Osteocyte (in vitro differentiated cells): ENCODE results near the gene GDF15. TPM values are rescaled to one million over a fixed set of nuclear protein-coding genes. Genes with fewer than 3 reads are reported as not detected.
"Not testable (repeated sequence)": the region's sequence is repeated elsewhere in the genome, so short reads cannot be mapped to it uniquely, and the experiment has no call there.

Source experiments
- DNase-seq: peaks from one replicate; pipeline ENCODE4 v3.0.0; 2021; ENCODE audit warnings: mixed read lengths; ENCODE audit not compliant: unreplicated experiment; ENCODE audit errors: extremely low spot score
- H3K27ac Mint-ChIP-seq: one replicate; pipeline ENCODE4 v1.8.0; 2021; ENCODE audit warnings: mild to moderate bottlenecking, mixed read lengths; ENCODE audit not compliant: unreplicated experiment
- H3K27me3 Mint-ChIP-seq: one replicate; pipeline ENCODE4 v1.8.0; 2021; ENCODE audit warnings: mixed read lengths; ENCODE audit not compliant: unreplicated experiment
- H3K36me3 Mint-ChIP-seq: one replicate; pipeline ENCODE4 v1.8.0; 2021; ENCODE audit warnings: mixed read lengths; ENCODE audit not compliant: unreplicated experiment
- H3K4me1 Mint-ChIP-seq: one replicate; pipeline ENCODE4 v1.8.0; 2021; ENCODE audit warnings: mixed read lengths; ENCODE audit not compliant: unreplicated experiment
- H3K4me3 Mint-ChIP-seq: one replicate; pipeline ENCODE4 v1.8.0; 2021; ENCODE audit warnings: mild to moderate bottlenecking, moderate library complexity, mixed read lengths; ENCODE audit not compliant: unreplicated experiment
- H3K9me3 Mint-ChIP-seq: one replicate; pipeline ENCODE4 v1.8.0; 2021; ENCODE audit warnings: mixed read lengths; ENCODE audit not compliant: unreplicated experiment
- CTCF ChIP-seq: fragments of 200-600 bp; sonication (generic); IDR thresholded peaks from 2 replicates; pipeline ENCODE4 v1.5.0; 2021; ENCODE audit warnings: antibody characterized with exemption, mild to moderate bottlenecking, moderate library complexity
- total RNA-seq: library from RNA; stranded (reverse); gene quantifications from 2 replicates; pipeline ENCODE4 v1.2.1, GENCODE V29; 2021

GDF15 gene
- total RNA-seq, 1 donor from 2014 or later, result 47.9 TPM

- H3K27ac Mint-ChIP-seq, result peak overlapping the region; percentile 98
- H3K4me3 Mint-ChIP-seq, result no peak overlapping the region
- H3K36me3 Mint-ChIP-seq, result no peaks in the 10 kb centered on the region
- H3K9me3 Mint-ChIP-seq, result no peaks in the 10 kb centered on the region
- peaks cover 41% of the 10 kb centered on the region for H3K4me1 Mint-ChIP-seq
- no peak for DNase-seq
- no peaks in the 10 kb centered on the region for H3K27me3 Mint-ChIP-seq
- TF ChIP-seq CTCF, result no peak
Measured at GRCh38 chr19:18373407-18373891, 12.5 kb upstream of the GDF15 start.

- peaks cover 46% of the 10 kb centered on the region for H3K4me1 Mint-ChIP-seq
- H3K36me3 Mint-ChIP-seq, result no peaks in the 10 kb centered on the region
- no peaks in the 10 kb centered on the region for H3K27me3 Mint-ChIP-seq
- H3K27ac Mint-ChIP-seq, result peak overlapping the region; percentile 98
- no peaks in the 10 kb centered on the region for H3K9me3 Mint-ChIP-seq
- H3K4me3 Mint-ChIP-seq, result no peak overlapping the region
- peak; percentile 95 for DNase-seq
- no peak for TF ChIP-seq CTCF
Measured at GRCh38 chr19:18373892-18374629, 11.9 kb upstream of the GDF15 start.

GRCh38 chr19:18377026-18377425 lies 8.9 kb upstream of the GDF15 start:
- peak overlapping the region; percentile 87 for H3K27ac Mint-ChIP-seq
- no peak overlapping the region for H3K4me3 Mint-ChIP-seq

GRCh38 chr19:18379803-18380747 lies 5.9 kb upstream of the GDF15 start:
- no peaks in the 10 kb centered on the region for H3K36me3 Mint-ChIP-seq
- peak overlapping the region; percentile 10 for H3K27ac Mint-ChIP-seq
- no peaks in the 10 kb centered on the region for H3K27me3 Mint-ChIP-seq
- no peaks in the 10 kb centered on the region for H3K9me3 Mint-ChIP-seq
- no peak overlapping the region for H3K4me3 Mint-ChIP-seq
- DNase-seq, result no peak
- H3K4me1 Mint-ChIP-seq, result peaks cover 45% of the 10 kb centered on the region
- TF ChIP-seq CTCF, result no peak

More at GRCh38 chr19:18377026-18377425, 8.9 kb upstream of the GDF15 start:
- no peak for TF ChIP-seq CTCF
- Mint-ChIP-seq H3K36me3 (no peaks in the 10 kb centered on the region), H3K9me3 (no peaks in the 10 kb centered on the region), H3K27me3 (no peaks in the 10 kb centered on the region), H3K4me1 (peaks cover 49% of the 10 kb centered on the region)
- no peak for DNase-seq

- no peak for DNase-seq
- no peak overlapping the region for H3K27ac Mint-ChIP-seq
- H3K4me1 Mint-ChIP-seq, result peaks cover 51% of the 10 kb centered on the region
- H3K36me3 Mint-ChIP-seq, result no peaks in the 10 kb centered on the region
- no peak overlapping the region for H3K4me3 Mint-ChIP-seq
- no peaks in the 10 kb centered on the region for H3K9me3 Mint-ChIP-seq
- TF ChIP-seq CTCF, result no peak
- no peaks in the 10 kb centered on the region for H3K27me3 Mint-ChIP-seq
Measured at GRCh38 chr19:18380843-18381242, 5.1 kb upstream of the GDF15 start.

GRCh38 chr19:18383622-18384021 lies 2.3 kb upstream of the GDF15 start:
- not testable (repeated sequence) for H3K4me3 Mint-ChIP-seq, H3K27ac Mint-ChIP-seq, H3K9me3 Mint-ChIP-seq, H3K36me3 Mint-ChIP-seq, H3K27me3 Mint-ChIP-seq, DNase-seq
- H3K4me1 Mint-ChIP-seq, result peaks cover 59% of the 10 kb centered on the region
